Liver (tissue), 3 donors: Measurements from ENCODE around the gene PLB1.

Experiments
- ATF3 ChIP-seq: IDR thresholded peaks from 2 replicates; pipeline ENCODE4 v1.6.1; 2016; ENCODE audit warnings: antibody characterized with exemption
- CTCF ChIP-seq: fragments of 150-350 bp; IDR thresholded peaks from 2 replicates; pipeline ENCODE4 v1.5.1; 2017; ENCODE audit warnings: improper control_type of control experiment, low read depth, low read length; ENCODE audit not compliant: missing input control
- GABPA ChIP-seq, 2 donors: IDR thresholded peaks in 1 of 2; conservative IDR thresholded peaks in 1 of 2; 2 replicates each; pipeline ENCODE4 v1.6.1; 2016; ENCODE audit warnings: antibody characterized with exemption in 2 of 2, mild to moderate bottlenecking in 1 of 2, moderate library complexity in 1 of 2
- JUND ChIP-seq, 2 donors: IDR thresholded peaks; 2 replicates each; pipeline ENCODE4 v1.6.1; 2016; ENCODE audit warnings: antibody characterized with exemption in 2 of 2
- MAX ChIP-seq: IDR thresholded peaks from 2 replicates; pipeline ENCODE4 v1.6.1; 2016; ENCODE audit warnings: antibody characterized with exemption
- REST ChIP-seq: IDR thresholded peaks from 2 replicates; pipeline ENCODE4 v1.6.1; 2016; ENCODE audit warnings: antibody characterized with exemption, mild to moderate bottlenecking
- RXRA ChIP-seq, 2 donors: IDR thresholded peaks; 2 replicates each; pipeline ENCODE4 v1.6.1; 2017 to 2018; ENCODE audit warnings: antibody characterized with exemption in 2 of 2, mild to moderate bottlenecking in 1 of 2
- TAF1 ChIP-seq: conservative IDR thresholded peaks from 2 replicates; pipeline ENCODE4 v1.6.1; 2016; ENCODE audit warnings: antibody characterized with exemption, mild to moderate bottlenecking
- YY1 ChIP-seq: IDR thresholded peaks from 2 replicates; pipeline ENCODE4 v1.6.1; 2016; ENCODE audit warnings: antibody characterized with exemption, mild to moderate bottlenecking
- donor health status: healthy.
- donor health status: healthy.

- TF ChIP-seq CTCF (no peak), MAX (no peak), TAF1 (no peak), YY1 (no peak), GABPA (IDR thresholded peaks at IDR 0.05 in 1 of 2, conservative IDR thresholded peaks at IDR 0.05 in 1 of 2) (no peak), RXRA (IDR thresholded peaks at IDR 0.05) (no peak), ATF3 (no peak), JUND (IDR thresholded peaks at IDR 0.05) (no peak), REST (no peak)
Measured at GRCh38 chr2:28626891-28627421, 131.1 kb downstream of the PLB1 start.
